ENCODE data around the gene DRD2.

- no peak for TF ChIP-seq CTCF (IDR thresholded peaks at IDR 0.05 in 8 of 11, conservative IDR thresholded peaks at IDR 0.05 in 3 of 11)
- TF ChIP-seq POLR2AphosphoS5 (IDR thresholded peaks at IDR 0.05): no peak
- no peak for TF ChIP-seq POLR2A (IDR thresholded peaks at IDR 0.05)
Measured at GRCh38 chr11:113410414-113411135, 64.6 kb downstream of the DRD2 start.

All from spleen (tissue), 7 donors.